ENCODE measurements around the gene KRT14.

DNA sequence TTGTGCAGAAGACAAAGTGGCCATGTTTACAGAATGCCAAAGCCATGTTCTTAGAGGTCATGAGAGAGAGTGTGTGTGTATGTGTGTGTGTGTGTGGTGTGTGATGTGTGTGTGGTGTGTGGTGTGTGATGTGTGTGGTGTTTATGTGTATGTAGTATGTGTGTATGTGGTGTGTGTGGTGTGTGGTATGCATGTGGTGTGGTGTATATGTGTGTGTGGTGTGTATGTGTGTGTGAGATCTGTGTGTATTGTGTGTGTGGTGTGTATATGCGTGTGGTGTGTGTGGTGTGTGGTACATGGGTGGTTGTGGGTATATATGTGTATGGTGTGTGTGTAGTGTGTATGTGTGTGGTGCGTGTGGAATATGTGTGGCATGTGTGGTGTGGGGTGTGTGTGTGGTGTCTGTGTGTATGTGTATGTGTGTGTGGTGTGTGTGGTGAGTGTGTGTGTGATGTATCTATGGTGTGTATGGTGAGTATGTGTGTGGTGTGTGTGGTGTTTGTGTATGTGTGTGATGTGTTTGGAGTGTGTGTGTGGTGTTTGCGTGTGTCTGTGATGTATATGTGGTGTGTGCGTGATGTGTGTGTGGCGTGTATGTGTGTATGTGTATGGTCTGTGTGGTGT is 45.9 kb upstream of the KRT14 start:
- TF ChIP-seq, protein P1, sequence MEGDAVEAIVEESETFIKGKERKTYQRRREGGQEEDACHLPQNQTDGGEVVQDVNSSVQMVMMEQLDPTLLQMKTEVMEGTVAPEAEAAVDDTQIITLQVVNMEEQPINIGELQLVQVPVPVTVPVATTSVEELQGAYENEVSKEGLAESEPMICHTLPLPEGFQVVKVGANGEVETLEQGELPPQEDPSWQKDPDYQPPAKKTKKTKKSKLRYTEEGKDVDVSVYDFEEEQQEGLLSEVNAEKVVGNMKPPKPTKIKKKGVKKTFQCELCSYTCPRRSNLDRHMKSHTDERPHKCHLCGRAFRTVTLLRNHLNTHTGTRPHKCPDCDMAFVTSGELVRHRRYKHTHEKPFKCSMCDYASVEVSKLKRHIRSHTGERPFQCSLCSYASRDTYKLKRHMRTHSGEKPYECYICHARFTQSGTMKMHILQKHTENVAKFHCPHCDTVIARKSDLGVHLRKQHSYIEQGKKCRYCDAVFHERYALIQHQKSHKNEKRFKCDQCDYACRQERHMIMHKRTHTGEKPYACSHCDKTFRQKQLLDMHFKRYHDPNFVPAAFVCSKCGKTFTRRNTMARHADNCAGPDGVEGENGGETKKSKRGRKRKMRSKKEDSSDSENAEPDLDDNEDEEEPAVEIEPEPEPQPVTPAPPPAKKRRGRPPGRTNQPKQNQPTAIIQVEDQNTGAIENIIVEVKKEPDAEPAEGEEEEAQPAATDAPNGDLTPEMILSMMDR (IDR thresholded peaks at IDR 0.05; ENCODE audit: borderline replicate concordance, extremely low read depth, low read length, poor library complexity, severe bottlenecking) = no peak
- no peak for TF ChIP-seq EZH2 (IDR thresholded peaks at IDR 0.05; ENCODE audit: borderline replicate concordance, low read depth, low read length, severe bottlenecking)
